Sigmoid colon (tissue), 4 donors: Measurements from ENCODE around the gene VEGFA.

Experiments used
- EP300 ChIP-seq, 4 donors: sonication (generic); formaldehyde crosslinking; IDR thresholded peaks; one replicate each; pipeline ENCODE4 v1.6.1; 2017; ENCODE audit warnings: antibody characterized with exemption in 4 of 4
- POLR2AphosphoS5 ChIP-seq, 4 donors: sonication (generic); formaldehyde crosslinking; IDR thresholded peaks; one replicate each; pipeline ENCODE4 v1.6.1; 2017; ENCODE audit warnings: antibody characterized with exemption in 4 of 4
- TF ChIP-seq, protein P1 (sequence below), 4 experiments: fragments of 450-650 bp in 3 of 4; fragments of 200-600 bp in 1 of 4; IDR thresholded peaks; one replicate each; pipeline ENCODE4 v1.5.1; 2016 to 2019; ENCODE audit warnings: antibody characterized with exemption in 4 of 4, mild to moderate bottlenecking in 3 of 4, moderate library complexity in 2 of 4

DNA sequence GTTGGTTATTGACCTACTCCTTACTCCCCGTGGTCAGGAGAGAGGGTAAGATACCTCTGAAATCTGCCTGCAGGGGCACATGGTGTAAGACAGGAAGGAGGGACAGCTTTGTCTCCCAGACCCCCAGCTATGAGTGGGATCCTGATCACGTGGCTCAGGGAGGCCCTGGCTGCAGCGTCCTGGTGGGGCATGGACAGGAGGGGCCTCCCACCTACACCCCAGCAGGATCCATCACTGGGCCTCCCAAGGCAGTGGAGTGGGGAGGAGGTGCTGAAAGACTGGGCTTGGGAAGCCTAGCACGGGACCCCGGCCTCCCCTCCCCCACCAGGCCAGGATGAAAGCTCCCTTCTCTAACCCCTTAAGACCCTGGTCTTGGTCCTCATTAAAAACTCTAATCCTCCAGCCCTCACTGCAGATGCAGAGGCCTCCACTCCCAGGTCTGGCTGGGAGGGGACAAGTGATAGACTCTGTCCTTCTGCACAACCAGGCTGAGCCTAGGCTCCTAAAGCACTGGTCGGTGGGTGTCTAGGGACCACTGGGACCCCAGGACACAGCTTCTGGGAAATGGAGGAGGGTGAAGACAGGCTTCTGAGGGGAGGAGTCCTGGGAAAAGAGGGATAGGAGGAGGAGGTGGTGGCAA, 29.6 kb upstream of the VEGFA start:
- TF ChIP-seq POLR2AphosphoS5 (IDR thresholded peaks at IDR 0.05) = no peak
- TF ChIP-seq, protein P1, sequence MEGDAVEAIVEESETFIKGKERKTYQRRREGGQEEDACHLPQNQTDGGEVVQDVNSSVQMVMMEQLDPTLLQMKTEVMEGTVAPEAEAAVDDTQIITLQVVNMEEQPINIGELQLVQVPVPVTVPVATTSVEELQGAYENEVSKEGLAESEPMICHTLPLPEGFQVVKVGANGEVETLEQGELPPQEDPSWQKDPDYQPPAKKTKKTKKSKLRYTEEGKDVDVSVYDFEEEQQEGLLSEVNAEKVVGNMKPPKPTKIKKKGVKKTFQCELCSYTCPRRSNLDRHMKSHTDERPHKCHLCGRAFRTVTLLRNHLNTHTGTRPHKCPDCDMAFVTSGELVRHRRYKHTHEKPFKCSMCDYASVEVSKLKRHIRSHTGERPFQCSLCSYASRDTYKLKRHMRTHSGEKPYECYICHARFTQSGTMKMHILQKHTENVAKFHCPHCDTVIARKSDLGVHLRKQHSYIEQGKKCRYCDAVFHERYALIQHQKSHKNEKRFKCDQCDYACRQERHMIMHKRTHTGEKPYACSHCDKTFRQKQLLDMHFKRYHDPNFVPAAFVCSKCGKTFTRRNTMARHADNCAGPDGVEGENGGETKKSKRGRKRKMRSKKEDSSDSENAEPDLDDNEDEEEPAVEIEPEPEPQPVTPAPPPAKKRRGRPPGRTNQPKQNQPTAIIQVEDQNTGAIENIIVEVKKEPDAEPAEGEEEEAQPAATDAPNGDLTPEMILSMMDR (IDR thresholded peaks at IDR 0.05) = no peak
- no peak for TF ChIP-seq EP300 (IDR thresholded peaks at IDR 0.05)
